Measurements from ENCODE around the gene PFKFB3. TPM values are rescaled to one million over a fixed set of nuclear protein-coding genes. Genes with fewer than 3 reads are reported as not detected.

The PFKFB3 gene
- total RNA-seq, 2 donors from 2014 or later = 157 to 310 TPM

DNA sequence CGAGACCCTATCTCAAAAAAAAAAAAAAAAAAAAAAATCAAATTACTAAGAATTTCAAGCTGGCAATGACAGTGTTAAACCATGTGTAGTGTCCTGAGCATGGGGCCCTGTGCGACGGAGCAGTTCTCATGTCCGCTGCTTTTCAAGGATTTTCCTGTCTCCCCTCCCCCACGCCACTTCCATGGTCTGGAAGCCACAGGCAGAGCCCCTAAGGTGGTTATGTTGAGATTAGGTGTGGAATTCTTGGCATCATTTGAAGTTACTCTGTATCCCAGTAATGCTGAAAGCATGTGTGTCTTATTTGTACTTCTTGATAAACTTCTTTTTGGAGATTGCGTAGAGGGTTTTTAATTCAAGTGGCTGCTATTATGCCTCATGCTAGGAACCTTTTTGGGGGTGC is 65.2 kb downstream of the PFKFB3 start:
- H3K36me3 Mint-ChIP-seq (ENCODE audit: low read depth) = peaks cover 32% of the 10 kb centered on the region
- H3K27ac Mint-ChIP-seq = peak overlapping the region; percentile 90
- H3K4me3 Mint-ChIP-seq = peak overlapping the region; percentile 75
- H3K27me3 Mint-ChIP-seq = no peaks in the 10 kb centered on the region
- H3K9me3 Mint-ChIP-seq = no peaks in the 10 kb centered on the region
- ATAC-seq (replicated peaks) = no peak
- H3K4me1 Mint-ChIP-seq = peaks cover 40% of the 10 kb centered on the region

DNA sequence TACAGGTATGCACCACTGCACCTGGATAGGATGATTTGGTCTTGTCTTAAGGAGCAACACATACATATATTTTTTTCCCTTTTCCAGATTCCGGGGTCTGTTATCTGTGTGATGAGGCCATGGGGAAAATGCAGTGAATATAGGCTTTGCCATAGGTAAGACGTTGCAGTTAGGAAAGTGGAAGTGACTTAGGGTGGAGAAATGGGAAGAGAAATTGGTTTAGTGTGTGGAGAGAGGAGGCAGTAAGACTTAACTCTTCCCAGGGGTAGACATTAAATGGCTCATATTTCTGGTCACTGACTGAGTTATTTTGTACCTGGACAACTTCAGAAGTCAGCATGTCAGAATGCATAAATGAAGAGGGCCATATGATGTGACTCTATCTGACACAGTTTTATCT is 66.7 kb downstream of the PFKFB3 start:
- peaks cover 32% of the 10 kb centered on the region for H3K36me3 Mint-ChIP-seq (ENCODE audit: low read depth)
- no peaks in the 10 kb centered on the region for H3K9me3 Mint-ChIP-seq
- H3K4me1 Mint-ChIP-seq = peaks cover 40% of the 10 kb centered on the region
- peak overlapping the region; percentile 98 for H3K27ac Mint-ChIP-seq
- no peaks in the 10 kb centered on the region for H3K27me3 Mint-ChIP-seq
- no peak for ATAC-seq (replicated peaks)
- H3K4me3 Mint-ChIP-seq = peak overlapping the region; percentile 84

DNA sequence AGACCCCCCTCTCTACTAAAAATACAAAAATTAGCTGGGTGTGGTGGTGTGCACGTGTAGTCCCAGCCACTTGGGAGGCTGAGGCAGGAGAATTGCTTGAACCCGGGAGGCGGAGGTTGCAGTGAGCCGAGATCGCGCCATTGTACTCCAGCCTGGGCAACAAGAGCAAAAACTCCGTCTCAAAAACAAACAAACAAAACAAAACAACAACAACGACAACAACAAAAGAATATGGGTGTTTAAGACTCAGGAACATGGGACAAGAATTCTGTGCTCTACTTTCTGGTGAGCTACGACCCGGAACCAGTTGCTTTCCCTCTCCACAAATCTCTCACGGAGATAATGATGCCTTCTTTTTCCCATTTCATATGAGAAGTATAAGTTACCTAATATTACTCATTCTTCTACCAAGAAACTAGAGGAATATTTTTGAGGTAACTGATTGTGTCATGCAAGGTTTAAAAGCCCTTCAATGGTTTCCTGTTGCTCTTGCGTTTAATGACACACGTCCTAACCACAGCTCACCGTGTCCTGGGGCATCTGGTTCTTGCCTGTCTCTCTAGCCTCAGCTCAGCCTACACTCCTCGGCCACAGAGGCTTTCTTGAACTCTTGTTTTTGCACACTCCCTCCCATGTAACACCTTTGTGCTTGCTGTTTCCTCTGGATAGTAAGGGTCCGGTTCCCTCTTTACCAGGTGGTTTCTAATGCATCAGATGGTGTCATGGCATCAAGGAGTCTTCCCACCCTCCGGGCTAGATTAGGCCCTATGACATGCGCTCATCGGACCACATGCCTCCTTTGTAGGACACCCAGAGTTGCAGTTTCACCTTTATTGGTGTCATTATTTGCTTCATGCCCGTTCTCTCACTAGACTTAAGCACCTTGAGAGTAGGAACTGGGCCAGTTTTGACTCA is 67.5 kb downstream of the PFKFB3 start:
- peaks cover 44% of the 10 kb centered on the region for H3K4me1 Mint-ChIP-seq
- peak; percentile 76 for ATAC-seq (replicated peaks)
- peaks cover 37% of the 10 kb centered on the region for H3K36me3 Mint-ChIP-seq (ENCODE audit: low read depth)
- H3K27ac Mint-ChIP-seq = peak overlapping the region; percentile 98
- peak overlapping the region; percentile 84 for H3K4me3 Mint-ChIP-seq
- H3K27me3 Mint-ChIP-seq = no peaks in the 10 kb centered on the region
- no peaks in the 10 kb centered on the region for H3K9me3 Mint-ChIP-seq

- Mint-ChIP-seq H3K4me3 (peak overlapping the region; percentile 84), H3K27me3 (no peaks in the 10 kb centered on the region), H3K4me1 (peaks cover 44% of the 10 kb centered on the region), H3K36me3 (ENCODE audit: low read depth) (peaks cover 43% of the 10 kb centered on the region), H3K27ac (peak overlapping the region; percentile 98), H3K9me3 (no peaks in the 10 kb centered on the region)
- ATAC-seq (replicated peaks) = no peak
Observed at GRCh38 chr10:6270951-6271350, 68.2 kb downstream of the PFKFB3 start.

DNA sequence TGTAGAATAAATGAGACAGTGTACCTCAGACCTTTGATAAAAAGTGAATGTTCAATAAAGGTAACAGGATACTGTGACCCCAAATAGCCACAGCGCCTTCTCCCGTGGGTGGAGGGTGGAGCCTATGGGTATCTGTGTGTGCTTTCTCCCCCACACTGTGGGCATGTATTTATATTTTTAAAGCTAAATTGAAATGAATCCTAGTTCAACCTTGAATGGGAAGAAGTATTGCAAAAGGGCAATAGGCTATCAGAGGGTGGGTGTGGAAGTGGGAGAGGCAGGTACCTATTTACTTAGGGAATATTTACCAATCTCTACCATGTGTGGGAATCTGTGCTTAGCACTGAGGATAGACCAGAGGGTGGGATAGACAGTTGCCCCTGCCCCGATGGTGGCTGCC is 68.9 kb downstream of the PFKFB3 start:
- peaks cover 43% of the 10 kb centered on the region for H3K36me3 Mint-ChIP-seq (ENCODE audit: low read depth)
- H3K27ac Mint-ChIP-seq = peak overlapping the region; percentile 98
- H3K4me3 Mint-ChIP-seq = peak overlapping the region; percentile 84
- ATAC-seq (replicated peaks) = no peak
- H3K4me1 Mint-ChIP-seq = peaks cover 45% of the 10 kb centered on the region
- H3K9me3 Mint-ChIP-seq = no peaks in the 10 kb centered on the region
- H3K27me3 Mint-ChIP-seq = no peaks in the 10 kb centered on the region

GRCh38 chr10:6272126-6272525 is 69.4 kb downstream of the PFKFB3 start:
- no peaks in the 10 kb centered on the region for H3K9me3 Mint-ChIP-seq

DNA sequence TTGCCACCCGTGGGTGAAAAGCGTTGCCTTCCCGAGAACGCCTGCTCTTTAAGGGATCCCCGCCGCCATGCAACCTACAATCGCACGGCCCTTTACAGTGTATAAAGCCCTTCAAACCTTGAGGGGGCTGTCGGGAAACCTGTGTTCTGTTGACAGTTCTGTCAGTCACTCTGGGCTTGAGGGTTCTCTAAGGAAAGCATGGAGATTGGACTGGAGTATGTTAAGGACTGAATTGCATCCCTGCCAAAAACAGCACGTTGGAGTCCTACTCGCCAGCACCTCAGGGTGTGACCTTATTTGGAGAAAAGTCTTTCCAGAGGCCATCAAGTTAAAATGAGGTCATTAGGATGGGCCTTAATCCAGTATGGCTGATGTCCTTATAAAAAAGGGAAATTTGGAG is 70.6 kb downstream of the PFKFB3 start:
- H3K27me3 Mint-ChIP-seq = no peaks in the 10 kb centered on the region
- no peaks in the 10 kb centered on the region for H3K9me3 Mint-ChIP-seq
- H3K27ac Mint-ChIP-seq = peak overlapping the region; percentile 95
- peak overlapping the region; percentile 80 for H3K4me3 Mint-ChIP-seq
- peaks cover 48% of the 10 kb centered on the region for H3K4me1 Mint-ChIP-seq
- peaks cover 42% of the 10 kb centered on the region for H3K36me3 Mint-ChIP-seq (ENCODE audit: low read depth)
- ATAC-seq (replicated peaks) = no peak

More at GRCh38 chr10:6272126-6272525, 69.4 kb downstream of the PFKFB3 start:
- H3K27me3 Mint-ChIP-seq = no peaks in the 10 kb centered on the region
- peaks cover 48% of the 10 kb centered on the region for H3K4me1 Mint-ChIP-seq
- H3K4me3 Mint-ChIP-seq = peak overlapping the region; percentile 84
- peak overlapping the region; percentile 98 for H3K27ac Mint-ChIP-seq
- peaks cover 44% of the 10 kb centered on the region for H3K36me3 Mint-ChIP-seq (ENCODE audit: low read depth)
- ATAC-seq (replicated peaks) = no peak

DNA sequence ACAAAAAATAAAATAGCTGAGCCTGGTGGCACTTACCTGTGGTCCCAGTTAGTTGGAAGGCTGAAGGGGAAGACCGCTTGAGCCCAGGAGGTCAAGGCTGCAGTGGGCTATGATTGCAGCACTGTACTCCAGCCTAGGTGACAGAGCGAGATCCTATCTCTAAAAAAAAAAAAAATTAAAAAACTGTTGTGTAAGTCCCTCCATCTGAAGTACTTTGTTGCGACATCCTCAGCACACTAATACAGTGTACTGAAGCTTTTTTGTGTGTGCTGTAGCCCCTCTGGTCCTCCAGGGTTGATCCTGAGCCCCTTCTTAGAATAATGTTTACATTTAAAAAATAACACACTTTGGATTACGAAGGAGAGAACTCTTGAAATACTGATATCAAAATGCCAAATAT is 71.3 kb downstream of the PFKFB3 start:
- peak overlapping the region; percentile 95 for H3K27ac Mint-ChIP-seq
- peaks cover 42% of the 10 kb centered on the region for H3K36me3 Mint-ChIP-seq (ENCODE audit: low read depth)
- ATAC-seq (replicated peaks) = no peak
- no peaks in the 10 kb centered on the region for H3K27me3 Mint-ChIP-seq
- peak overlapping the region; percentile 80 for H3K4me3 Mint-ChIP-seq
- H3K4me1 Mint-ChIP-seq = peaks cover 46% of the 10 kb centered on the region
- no peaks in the 10 kb centered on the region for H3K9me3 Mint-ChIP-seq

- H3K27ac Mint-ChIP-seq = peak overlapping the region; percentile 95
Observed at GRCh38 chr10:6274484-6274883, 71.8 kb downstream of the PFKFB3 start.

GRCh38 chr10:6275022-6275997 is 72.6 kb downstream of the PFKFB3 start:
- H3K36me3 Mint-ChIP-seq (ENCODE audit: low read depth) = peaks cover 34% of the 10 kb centered on the region

More at GRCh38 chr10:6274484-6274883, 71.8 kb downstream of the PFKFB3 start:
- peaks cover 40% of the 10 kb centered on the region for H3K36me3 Mint-ChIP-seq (ENCODE audit: low read depth)
- no peak for ATAC-seq (replicated peaks)
- no peaks in the 10 kb centered on the region for H3K27me3 Mint-ChIP-seq
- peaks cover 42% of the 10 kb centered on the region for H3K4me1 Mint-ChIP-seq
- no peaks in the 10 kb centered on the region for H3K9me3 Mint-ChIP-seq
- H3K4me3 Mint-ChIP-seq = peak overlapping the region; percentile 80

GRCh38 chr10:6276356-6276755 is 73.6 kb downstream of the PFKFB3 start:
- H3K36me3 Mint-ChIP-seq (ENCODE audit: low read depth) = peaks cover 24% of the 10 kb centered on the region
- ATAC-seq (replicated peaks) = no peak
- no peak overlapping the region for H3K27ac Mint-ChIP-seq
- H3K9me3 Mint-ChIP-seq = no peaks in the 10 kb centered on the region
- H3K4me3 Mint-ChIP-seq = peak overlapping the region; percentile 80
- peaks cover 32% of the 10 kb centered on the region for H3K4me1 Mint-ChIP-seq
- H3K27me3 Mint-ChIP-seq = no peaks in the 10 kb centered on the region

More at GRCh38 chr10:6275022-6275997, 72.6 kb downstream of the PFKFB3 start:
- Mint-ChIP-seq H3K4me3 (peak overlapping the region; percentile 80), H3K27ac (peak overlapping the region; percentile 95), H3K9me3 (no peaks in the 10 kb centered on the region), H3K27me3 (no peaks in the 10 kb centered on the region), H3K4me1 (peaks cover 41% of the 10 kb centered on the region)
- ATAC-seq (replicated peaks) = peak; percentile 86

- Mint-ChIP-seq H3K4me1 (peaks cover 20% of the 10 kb centered on the region), H3K27me3 (no peaks in the 10 kb centered on the region), H3K9me3 (no peaks in the 10 kb centered on the region), H3K27ac (no peak overlapping the region), H3K36me3 (ENCODE audit: low read depth) (peaks cover 33% of the 10 kb centered on the region), H3K4me3 (no peak overlapping the region)
- ATAC-seq (replicated peaks) = no peak
Observed at GRCh38 chr10:6278519-6279120, 75.9 kb downstream of the PFKFB3 start.

- no peak overlapping the region for H3K4me3 Mint-ChIP-seq
- peaks cover 38% of the 10 kb centered on the region for H3K36me3 Mint-ChIP-seq (ENCODE audit: low read depth)
- peaks cover 20% of the 10 kb centered on the region for H3K4me1 Mint-ChIP-seq
- peak overlapping the region; percentile 55 for H3K27ac Mint-ChIP-seq
- ATAC-seq (replicated peaks) = no peak
- H3K9me3 Mint-ChIP-seq = no peaks in the 10 kb centered on the region
- H3K27me3 Mint-ChIP-seq = no peaks in the 10 kb centered on the region
Observed at GRCh38 chr10:6279540-6280267, 77.0 kb downstream of the PFKFB3 start.
